Measurements from ENCODE around the gene CLTA. TPM values are rescaled to one million over a fixed set of nuclear protein-coding genes. Genes with fewer than 3 reads are reported as not detected.

The CLTA gene
- total and polyA plus RNA-seq, 11 donors: 40.8 to 139 (median 61.8) TPM

DNA sequence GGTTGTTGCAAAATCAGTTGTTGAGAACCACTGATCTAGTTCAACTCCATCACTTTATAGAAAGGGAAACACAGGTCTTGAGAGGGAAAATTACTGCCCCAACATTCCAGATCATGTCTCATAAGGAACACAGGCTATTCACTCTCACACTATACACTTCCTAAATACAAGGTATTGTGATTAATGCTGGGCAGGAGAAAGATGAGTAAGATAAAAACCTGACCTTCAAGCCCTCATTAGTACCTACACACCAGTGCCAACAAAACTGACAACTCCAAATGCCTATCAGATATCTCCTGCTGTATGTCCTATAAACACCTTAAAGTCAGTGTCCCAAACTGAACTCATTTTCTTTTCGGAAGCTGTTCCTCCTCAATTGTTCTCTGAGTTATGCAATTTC lies 59.4 kb downstream of the CLTA start:
- H3K9me3 ChIP-seq: no peaks in the 10 kb centered on the region
- intact Hi-C loops (cut with DNase I): loop anchor here in 2 of 10 donors (5.0 to 10.0 kb wide), 3 partner anchors 45 to 77 kb away; no protein-coding TSS in a partner anchor
- no peak overlapping the region for H3K27ac ChIP-seq
- DNase-seq (no peak), ATAC-seq (no peak)
- peaks cover 0 to 41% (median 25%) of the 10 kb centered on the region in 9 donors for H3K36me3 ChIP-seq
- no peaks in the 10 kb centered on the region for H3K27me3 ChIP-seq
- H3K4me3 ChIP-seq: no peak overlapping the region
- no peak for TF ChIP-seq POLR2A (IDR thresholded peaks at IDR 0.05)
- TF ChIP-seq, protein P1, sequence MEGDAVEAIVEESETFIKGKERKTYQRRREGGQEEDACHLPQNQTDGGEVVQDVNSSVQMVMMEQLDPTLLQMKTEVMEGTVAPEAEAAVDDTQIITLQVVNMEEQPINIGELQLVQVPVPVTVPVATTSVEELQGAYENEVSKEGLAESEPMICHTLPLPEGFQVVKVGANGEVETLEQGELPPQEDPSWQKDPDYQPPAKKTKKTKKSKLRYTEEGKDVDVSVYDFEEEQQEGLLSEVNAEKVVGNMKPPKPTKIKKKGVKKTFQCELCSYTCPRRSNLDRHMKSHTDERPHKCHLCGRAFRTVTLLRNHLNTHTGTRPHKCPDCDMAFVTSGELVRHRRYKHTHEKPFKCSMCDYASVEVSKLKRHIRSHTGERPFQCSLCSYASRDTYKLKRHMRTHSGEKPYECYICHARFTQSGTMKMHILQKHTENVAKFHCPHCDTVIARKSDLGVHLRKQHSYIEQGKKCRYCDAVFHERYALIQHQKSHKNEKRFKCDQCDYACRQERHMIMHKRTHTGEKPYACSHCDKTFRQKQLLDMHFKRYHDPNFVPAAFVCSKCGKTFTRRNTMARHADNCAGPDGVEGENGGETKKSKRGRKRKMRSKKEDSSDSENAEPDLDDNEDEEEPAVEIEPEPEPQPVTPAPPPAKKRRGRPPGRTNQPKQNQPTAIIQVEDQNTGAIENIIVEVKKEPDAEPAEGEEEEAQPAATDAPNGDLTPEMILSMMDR (IDR thresholded peaks at IDR 0.05): no peak
- H3K4me1 ChIP-seq: peaks cover 0 to 22% (median 3%) of the 10 kb centered on the region in 12 donors
- WGBS, 4 donors: 75 to 84% (median 79%) methylated on average over 1 of the region's 1 CpG

DNA sequence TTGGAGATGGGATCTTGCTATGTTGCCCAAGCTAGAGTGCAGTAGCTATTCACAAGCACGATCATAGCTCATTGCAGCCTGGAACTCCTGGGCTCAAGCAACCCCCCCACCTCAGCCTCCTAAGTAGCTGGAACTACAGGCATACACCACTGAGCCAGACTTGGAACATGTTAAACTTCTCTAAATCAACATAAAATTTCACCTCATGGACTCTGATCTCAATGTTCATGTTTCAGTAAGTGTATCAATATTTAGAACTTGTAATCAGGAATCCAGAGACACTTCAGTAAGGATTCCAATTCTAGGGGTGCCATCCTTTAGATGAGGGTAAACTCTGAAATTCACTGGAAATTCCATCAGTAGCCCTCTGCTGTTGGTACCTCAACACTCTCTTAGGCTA lies 60.7 kb downstream of the CLTA start:
- Histone ChIP-seq H3K4me1 (peaks cover 0 to 22% (median 3%) of the 10 kb centered on the region in 12 donors), H3K4me3 (no peak overlapping the region), H3K27me3 (no peaks in the 10 kb centered on the region), H3K27ac (no peak overlapping the region), H3K36me3 (peaks cover 0 to 28% (median 11%) of the 10 kb centered on the region in 9 donors), H3K9me3 (no peaks in the 10 kb centered on the region)
- WGBS, 4 donors: 62 to 97% (median 96%) methylated on average over 1 of the region's 1 CpG
- intact Hi-C loops (cut with DNase I): loop anchor here in 2 of 10 donors (5.0 to 10.0 kb wide), 3 partner anchors 47 to 76 kb away; no protein-coding TSS in a partner anchor
- DNase-seq (no peak), ATAC-seq (no peak)
- TF ChIP-seq, protein P1 (IDR thresholded peaks at IDR 0.05): no peak
- TF ChIP-seq POLR2A (IDR thresholded peaks at IDR 0.05): no peak

DNA sequence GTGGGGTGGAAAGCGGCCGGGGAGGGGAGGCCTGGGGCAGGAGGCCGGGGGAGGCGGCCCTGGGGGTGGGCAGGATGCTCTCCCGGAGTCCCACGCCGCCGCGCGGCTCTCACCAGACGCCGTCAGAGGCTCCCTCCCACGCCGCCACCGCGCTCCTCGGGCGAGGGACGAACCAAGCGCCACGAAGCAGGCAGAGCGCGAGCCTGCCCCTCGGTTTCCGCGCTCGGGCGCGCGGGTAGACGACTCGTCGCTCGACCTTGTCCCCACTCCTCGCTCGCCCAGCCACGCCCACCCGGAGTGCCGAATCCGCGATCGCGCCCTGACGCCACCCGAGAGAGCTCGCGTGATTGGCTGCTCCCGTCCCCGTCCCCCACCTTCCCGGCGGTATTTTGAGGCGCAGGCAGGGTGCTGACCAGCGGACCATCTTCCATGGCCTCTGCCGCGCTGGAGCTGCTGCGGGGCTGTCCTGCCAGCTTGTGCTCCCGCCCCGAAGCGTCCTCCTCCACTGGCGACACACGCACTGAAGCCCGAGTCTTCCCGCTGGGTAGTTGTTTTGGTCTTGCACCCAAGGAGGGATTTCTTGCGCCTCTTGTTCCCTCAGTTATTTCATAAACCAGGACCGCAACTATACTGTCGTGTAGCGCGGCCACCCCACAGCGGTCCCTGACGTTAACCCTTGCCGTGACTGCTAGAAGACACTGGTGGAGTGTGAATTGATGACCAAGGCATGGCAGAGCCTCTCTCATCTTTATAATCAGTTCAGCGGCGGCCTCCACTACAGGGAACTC lies 67.7 kb downstream of the CLTA start, which contains the start of gene GNE:
GNE (minus strand) TSS at position 241 of the 788 bp plus-strand sequence. CDS start 9,093 bp downstream, outside the sequence.
- DNase-seq (peak; percentile 99), ATAC-seq (peak; percentile 97 to 99 (median 98))
- peak within 1 kb of the TSS; percentile 93 to 100 (median 98) for H3K27ac ChIP-seq
- intact Hi-C loops (cut with DNase I): loop anchor here in 8 of 10 donors (1.0 to 10.0 kb wide), 8 partner anchors 41 to 228 kb away; partner anchors contain the start of gene CLTA (in 2 of the 8)
- 1 to 4% (median 2%) methylated on average over 38 to 73 of the region's 73 CpGs for WGBS, 4 donors
- H3K9me3 ChIP-seq: no peaks in the 10 kb centered on the region
- H3K27me3 ChIP-seq: no peaks in the 10 kb centered on the region
- H3K4me1 ChIP-seq: peaks cover 0 to 21% (median 8%) of the 10 kb centered on the region in 12 donors
- peaks cover 0 to 4% (median 0%) of the 10 kb centered on the region in 9 donors for H3K36me3 ChIP-seq
- peak within 1 kb of the TSS; percentile 75 to 99 (median 83) for H3K4me3 ChIP-seq
- TF ChIP-seq, protein P1 (IDR thresholded peaks at IDR 0.05): no peak
- peak; percentile 8 to 94 for TF ChIP-seq POLR2A (IDR thresholded peaks at IDR 0.05)

DNA sequence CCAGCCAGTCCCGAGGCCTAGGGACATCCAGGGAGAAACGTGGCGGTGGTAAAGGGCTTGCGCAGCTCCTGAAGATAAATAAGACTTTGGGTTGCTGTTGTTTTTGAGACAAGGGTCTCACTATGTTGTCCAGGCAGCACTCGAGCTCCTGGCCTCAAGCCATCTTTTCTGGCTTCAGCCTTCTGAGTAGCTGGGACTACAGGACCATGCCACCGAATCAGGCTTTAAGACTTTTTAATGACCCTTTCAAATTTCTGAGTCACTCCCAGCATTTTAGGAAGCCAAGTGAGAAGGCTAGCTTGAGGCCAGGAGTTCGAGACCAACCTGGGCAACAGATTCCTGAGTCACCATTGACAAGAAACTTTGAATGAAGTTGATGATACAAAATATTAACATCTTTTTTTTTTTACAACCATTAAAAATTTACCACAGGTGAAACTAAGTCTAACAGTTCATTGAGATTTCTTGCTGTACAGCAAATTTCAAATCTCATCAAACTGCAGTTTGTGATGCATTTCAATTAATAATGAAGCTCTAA lies 68.3 kb downstream of the CLTA start:
- WGBS, 4 donors: 50 to 55% (median 51%) methylated on average over 7 of the region's 7 CpGs
- TF ChIP-seq, protein P1 (IDR thresholded peaks at IDR 0.05): no peak
- TF ChIP-seq POLR2A (IDR thresholded peaks at IDR 0.05): no peak
- Histone ChIP-seq H3K36me3 (peaks cover 0 to 4% (median 0%) of the 10 kb centered on the region in 9 donors), H3K4me3 (peak overlapping the region; percentile 75 to 99 (median 83)), H3K9me3 (no peaks in the 10 kb centered on the region), H3K4me1 (peaks cover 0 to 21% (median 8%) of the 10 kb centered on the region in 12 donors), H3K27ac (peak overlapping the region; percentile 93 to 100 (median 98)), H3K27me3 (no peaks in the 10 kb centered on the region)
- peak in 1 of 4 donors; percentile 1 for ATAC-seq
- intact Hi-C loops (cut with DNase I): loop anchor here in 8 of 10 donors (1.0 to 10.0 kb wide), 8 partner anchors 42 to 228 kb away; partner anchors contain the start of gene CLTA (in 2 of the 8)
- DNase-seq: peak in 1 of 5 donors; percentile 21

Data from heart left ventricle (tissue), 16 donors.